HG03558 (cell line): ENCODE data around the gene HERPUD2.
A peak's percentile ranks its signal among the peaks of the same experiment; 100 is the strongest.
"Not testable (repeated sequence)": the region's sequence is repeated elsewhere in the genome, so short reads cannot be mapped to it uniquely, and the experiment has no call there.

Source experiments
- ATAC-seq: cut with Tn5 transposase; IDR thresholded peaks from one replicate; pipeline ENCODE4 v1.9.1; 2021; ENCODE audit warnings: moderate number of reproducible peaks; ENCODE audit not compliant: unreplicated experiment; ENCODE audit errors: extremely low read depth

The HERPUD2 gene

DNA sequence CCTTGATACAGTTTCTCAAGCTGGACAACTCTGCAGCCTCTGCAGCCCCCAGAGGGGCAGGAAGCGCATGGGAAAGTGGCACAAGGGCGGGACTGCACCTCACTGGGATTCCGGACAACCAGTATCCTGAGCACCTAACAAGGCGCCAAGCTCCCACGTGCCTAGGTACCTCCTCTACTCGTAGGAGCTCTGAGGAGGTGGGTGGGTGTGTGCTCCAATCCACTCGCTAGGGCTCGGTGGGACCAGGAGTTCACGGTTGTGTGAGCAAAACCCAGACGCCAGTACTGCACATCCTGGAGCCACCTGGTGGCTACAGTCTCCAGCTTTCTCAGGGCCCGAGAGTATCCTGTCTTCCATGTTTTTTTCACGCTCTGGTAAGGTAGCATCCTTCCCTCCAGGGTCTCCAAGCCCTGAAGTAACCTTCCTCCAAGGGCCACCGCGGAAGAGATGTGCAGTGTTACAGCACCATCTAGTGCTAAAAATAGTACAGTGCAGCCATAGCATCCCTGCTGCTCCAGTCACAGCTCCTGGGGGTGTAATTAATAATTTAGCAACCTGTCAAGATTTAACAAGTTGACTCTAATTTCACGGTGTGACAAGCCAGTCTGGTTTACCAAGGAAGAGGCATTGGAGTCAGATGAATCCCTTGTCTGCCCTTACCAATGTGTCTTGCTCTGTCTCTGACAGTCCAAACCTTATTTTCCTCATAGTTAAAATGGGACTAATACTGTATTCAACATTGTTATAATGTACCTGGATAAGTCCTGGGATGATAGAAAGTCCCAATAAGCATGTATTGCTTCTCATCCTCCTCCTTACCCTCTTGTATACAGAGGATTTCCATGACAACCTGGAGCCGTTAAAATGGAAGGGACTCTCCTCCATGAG is 70.4 kb downstream of the HERPUD2 start:
- peak; percentile 71 for ATAC-seq

- no peak for ATAC-seq
Observed at GRCh38 chr7:35623381-35623780, 71.6 kb downstream of the HERPUD2 start.

GRCh38 chr7:35619863-35620262 is 75.1 kb downstream of the HERPUD2 start:
- ATAC-seq = no peak

DNA sequence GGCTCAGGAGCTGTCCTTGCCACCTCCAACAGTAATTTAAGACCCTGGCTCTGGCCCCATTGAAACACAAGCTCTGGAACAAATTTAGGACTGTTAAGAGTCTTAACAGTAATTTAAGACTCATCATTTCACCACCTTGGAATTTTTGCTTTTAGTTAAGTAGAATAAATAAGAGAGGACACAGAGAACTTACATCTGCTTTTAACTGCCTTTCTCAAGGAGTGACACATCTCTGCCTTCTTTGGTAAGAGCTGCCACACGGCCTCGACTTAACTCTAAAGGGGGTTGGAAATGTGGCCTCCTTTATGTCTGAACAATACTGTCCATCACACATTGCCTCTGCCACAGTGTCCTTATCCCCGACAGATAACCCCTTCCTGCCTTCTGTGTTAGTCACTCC is 77.9 kb downstream of the HERPUD2 start:
- no peak for ATAC-seq

GRCh38 chr7:35613150-35613549 is 81.8 kb downstream of the HERPUD2 start:
- no peak for ATAC-seq

DNA sequence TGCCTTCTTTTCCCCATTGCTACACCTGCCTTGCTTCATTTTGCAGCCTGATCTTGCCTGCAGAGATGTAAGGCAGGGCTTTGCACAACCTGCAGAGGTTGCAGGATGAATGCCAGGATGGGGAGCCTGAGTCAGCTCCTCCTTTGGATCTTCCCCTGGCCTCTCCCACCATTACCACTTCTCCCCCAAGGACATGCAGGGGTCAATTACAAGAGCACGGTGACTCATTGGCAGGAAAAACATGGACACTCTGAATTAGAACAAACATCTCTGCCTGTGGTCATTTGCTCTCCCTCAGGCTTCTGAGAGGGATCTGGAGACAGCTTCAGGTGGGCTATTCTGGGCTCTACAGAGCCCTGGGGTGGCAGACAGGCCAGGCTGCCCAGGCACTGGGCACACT is 89.2 kb downstream of the HERPUD2 start:
- no peak for ATAC-seq

DNA sequence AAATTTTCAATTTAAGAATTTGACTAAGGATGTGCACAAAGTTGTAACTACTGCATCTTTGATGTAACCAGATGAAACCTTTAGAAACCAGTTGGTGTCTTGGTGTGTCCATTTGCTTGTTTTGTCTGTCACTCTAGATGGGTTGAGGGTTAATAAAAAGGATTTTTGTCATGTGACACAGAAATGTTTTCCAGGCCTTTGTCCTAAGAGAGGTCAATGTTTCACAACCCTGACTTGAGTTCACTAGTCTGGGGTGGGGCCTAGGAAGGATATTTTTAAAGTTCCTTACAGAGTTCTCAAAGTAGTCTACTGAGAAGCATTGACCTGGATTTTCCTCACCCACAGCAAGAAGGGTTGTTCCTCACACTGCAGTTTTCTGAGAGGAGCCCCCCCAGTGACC is 90.3 kb downstream of the HERPUD2 start:
- no peak for ATAC-seq

DNA sequence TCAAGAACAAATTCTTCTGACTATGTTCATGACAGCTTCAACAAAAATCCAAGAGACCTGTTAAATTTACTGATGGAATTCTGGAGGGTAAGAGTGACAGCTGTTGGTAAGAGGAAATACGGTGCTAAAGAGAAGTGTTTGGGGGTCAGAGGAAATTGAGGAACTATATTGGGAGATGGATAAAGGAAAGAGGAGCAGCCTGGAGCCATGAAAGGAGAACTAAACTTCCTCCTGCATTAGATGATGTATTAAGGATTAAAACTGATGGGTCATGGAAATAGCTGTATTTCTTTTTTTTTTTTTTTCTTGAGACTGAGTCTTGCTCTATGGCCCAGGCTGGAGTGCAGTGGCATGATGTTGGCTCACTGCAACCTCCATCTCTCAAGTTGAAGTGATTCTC is 95.3 kb downstream of the HERPUD2 start:
- ATAC-seq = no peak

- no peak for ATAC-seq
Observed at GRCh38 chr7:35599061-35599460, 95.9 kb downstream of the HERPUD2 start.

GRCh38 chr7:35596061-35596460 is 98.9 kb downstream of the HERPUD2 start:
- ATAC-seq = no peak

DNA sequence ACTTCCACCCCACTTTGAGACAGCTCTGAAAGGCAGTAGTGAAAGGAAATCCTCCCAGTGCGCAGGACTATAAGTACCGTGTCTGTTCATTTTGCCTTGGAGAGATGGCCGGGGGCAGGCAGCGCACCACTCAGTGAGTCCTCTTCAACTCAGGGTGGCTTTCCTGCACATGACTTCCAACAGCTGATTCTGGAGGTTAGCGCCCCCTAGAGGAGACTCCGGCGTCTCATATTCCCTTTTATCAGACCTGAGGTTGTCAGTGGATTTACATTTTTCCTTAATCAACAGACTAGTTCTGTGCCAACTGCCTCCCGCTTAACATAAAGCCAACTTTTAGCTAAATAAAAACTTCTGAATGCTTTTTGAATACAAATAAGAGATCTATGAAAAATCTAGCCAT is 101.0 kb downstream of the HERPUD2 start:
- no peak for ATAC-seq

- no peak for ATAC-seq
Observed at GRCh38 chr7:35588647-35589046, 106.3 kb downstream of the HERPUD2 start.

GRCh38 chr7:35584990-35585389 is 109.9 kb downstream of the HERPUD2 start:
- ATAC-seq = no peak

DNA sequence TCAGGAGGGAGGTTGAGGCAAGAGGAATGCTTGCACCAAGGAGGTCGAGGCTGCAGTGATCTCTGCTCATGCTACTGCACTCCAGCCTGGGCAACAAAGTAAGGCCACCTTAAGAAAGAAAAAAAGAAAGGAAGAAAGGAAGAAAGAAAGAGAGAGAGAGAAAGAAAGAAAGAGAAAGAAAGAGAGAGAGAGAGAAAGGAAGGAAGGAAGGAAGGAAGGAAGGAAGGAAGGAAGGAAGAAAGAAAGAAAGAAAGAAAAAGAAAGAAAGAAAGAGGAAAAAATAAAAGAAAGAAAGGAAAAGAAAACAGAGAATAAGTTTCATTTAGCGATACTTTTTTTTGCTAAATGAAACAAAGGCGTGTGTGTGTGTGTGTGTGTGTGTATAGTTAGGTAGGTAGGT is 110.4 kb downstream of the HERPUD2 start:
- not testable (repeated sequence) for ATAC-seq
